NCI-H187 (cell line): ENCODE data around the gene EPHX1.

Experiments used
- DNase-seq, 2 experiments: peaks; one replicate each; lab custom pipeline; 2025; lab: John Stamatoyannopoulos, UW

EPHX1 gene

GRCh38 chr1:225861834-225862580 is 52.1 kb downstream of the EPHX1 start:
- DNase-seq, result no peak

- DNase-seq, result no peak
Measured at GRCh38 chr1:225862581-225862950, 52.6 kb downstream of the EPHX1 start.

- DNase-seq, result no peak
Measured at GRCh38 chr1:225863167-225863566, 53.2 kb downstream of the EPHX1 start.

DNA sequence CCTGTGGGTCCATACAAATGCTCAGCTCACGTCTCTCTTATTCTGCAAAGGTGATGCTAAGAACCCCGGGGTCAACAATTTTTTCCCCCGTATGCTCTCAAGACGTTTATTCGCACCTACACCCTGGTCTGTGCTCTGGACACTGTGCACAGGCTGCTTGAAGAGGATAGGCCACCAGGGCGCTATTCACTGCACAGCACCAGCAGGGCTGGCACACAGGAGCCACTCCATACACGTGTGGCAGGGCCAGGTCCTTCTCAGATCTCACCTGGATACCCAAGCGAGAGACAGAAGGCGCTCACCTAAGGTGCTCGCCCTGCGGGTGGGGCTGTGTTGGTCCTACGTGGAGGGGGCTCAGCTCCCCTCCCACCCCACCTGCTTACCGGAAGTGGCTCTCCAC is 55.6 kb downstream of the EPHX1 start:
- DNase-seq, result no peak

DNA sequence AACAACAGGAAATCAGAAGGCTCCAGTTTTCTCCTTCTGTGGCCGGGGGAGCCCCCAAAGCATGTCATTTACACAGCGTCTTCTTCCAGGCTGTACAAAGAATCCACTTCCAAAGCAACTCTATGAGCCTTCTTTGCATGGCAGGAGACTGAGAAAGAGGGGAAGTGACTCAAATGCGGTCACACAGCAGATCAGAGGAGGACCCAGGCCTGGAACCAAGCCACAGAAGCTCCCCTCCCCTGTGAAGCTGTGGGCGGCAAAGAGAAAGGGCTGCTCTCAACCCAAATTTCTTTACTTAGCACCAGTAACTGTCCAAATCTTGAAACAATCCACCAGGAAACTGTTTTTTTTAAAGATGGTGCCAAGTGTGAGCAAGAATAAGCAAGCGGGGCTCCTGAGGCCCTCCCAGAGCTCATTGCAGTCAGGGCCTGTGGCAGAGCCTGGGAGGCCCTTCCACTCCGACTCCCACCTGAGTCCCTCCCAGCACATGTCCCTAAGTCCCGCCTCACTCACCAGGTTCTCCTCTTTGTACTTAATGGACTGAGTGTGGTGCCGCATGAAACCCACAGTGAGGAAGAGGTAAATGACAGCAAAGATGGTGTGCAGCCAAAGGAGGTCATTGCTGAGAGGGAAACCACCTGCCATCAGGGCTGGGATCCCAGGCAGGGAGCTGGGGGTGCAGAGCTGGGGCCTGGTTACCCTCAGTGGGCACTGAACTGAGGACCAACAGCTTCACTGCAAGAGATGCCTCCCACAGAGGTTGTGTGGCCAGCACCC is 56.3 kb downstream of the EPHX1 start:
- no peak for DNase-seq

- no peak for DNase-seq
Measured at GRCh38 chr1:225866981-225867380, 57.1 kb downstream of the EPHX1 start.

GRCh38 chr1:225868631-225869330 is 58.9 kb downstream of the EPHX1 start:
- DNase-seq, result no peak

DNA sequence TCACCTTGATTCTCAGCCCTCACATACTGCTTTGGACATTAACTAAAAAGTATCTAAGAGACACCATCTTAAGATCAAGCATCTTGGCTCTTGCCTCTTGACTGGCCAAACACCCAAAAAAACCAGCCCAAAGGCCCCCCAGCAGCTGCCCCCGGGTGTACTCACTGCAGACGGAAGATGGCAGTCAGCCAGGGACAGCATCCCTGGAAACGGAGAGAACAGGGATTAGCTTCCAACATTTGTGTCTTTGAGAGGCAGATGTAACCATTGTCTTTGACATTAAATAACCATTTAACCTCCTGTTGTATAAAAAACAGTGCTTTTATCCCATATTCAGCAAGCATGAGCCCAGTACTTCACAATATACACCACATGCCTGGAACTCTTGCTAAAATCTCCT is 61.0 kb downstream of the EPHX1 start:
- no peak for DNase-seq

DNA sequence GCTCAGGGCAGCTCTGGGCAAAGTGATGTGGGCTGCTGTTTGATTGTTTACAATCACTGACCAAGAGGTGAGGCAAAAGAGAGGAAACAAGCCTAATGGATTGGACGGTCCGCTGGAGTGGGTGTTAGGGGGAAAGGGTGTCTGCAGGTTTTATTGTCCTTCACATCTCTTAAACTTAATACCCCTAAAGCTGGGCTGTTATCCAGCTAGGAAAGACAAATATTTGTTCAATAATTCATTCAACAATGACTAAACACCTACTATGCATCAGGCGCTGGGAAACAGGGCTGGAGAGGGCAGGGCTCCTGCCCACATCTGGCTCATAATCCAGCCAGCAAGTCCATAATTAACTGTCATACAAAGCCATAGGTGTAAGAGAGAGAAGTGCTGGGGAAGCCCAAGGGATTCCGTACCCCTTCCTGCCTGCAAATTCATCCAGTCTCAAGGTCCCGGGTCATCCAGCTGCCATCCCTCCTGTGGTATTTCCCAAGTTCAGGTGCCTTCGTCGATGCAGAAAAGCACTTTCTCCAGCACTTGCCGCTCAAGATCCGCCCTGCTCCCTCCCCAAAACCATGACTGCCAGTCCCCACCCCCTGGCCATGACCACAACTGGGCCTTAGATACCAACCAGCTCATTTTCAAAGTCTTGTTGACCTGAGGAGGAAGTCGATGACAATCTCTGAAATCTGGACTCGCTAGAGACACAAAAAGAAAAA is 61.6 kb downstream of the EPHX1 start:
- DNase-seq, result no peak

DNA sequence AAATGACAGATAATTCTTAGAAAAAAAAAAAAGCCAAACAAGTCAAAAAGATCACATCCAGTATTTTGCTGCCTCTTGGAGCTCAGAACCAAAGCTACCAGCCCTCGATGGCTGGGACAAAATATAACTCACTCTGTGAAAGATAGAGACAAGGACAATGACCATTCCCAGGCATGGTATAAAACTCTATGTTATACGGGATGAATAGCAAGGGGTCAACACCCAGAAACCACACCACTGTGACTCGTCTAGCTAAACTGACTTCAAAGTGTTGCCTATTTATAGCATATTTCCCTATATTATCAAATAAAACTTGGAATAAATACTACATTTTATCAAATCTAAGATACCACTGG is 62.1 kb downstream of the EPHX1 start:
- DNase-seq, result no peak

- DNase-seq, result no peak
Measured at GRCh38 chr1:225873281-225873850, 63.4 kb downstream of the EPHX1 start.

- no peak for DNase-seq
Measured at GRCh38 chr1:225874431-225874830, 64.5 kb downstream of the EPHX1 start.

- no peak for DNase-seq
Measured at GRCh38 chr1:225875044-225875815, 65.3 kb downstream of the EPHX1 start.

- no peak for DNase-seq
Measured at GRCh38 chr1:225876900-225877510, 67.1 kb downstream of the EPHX1 start.

DNA sequence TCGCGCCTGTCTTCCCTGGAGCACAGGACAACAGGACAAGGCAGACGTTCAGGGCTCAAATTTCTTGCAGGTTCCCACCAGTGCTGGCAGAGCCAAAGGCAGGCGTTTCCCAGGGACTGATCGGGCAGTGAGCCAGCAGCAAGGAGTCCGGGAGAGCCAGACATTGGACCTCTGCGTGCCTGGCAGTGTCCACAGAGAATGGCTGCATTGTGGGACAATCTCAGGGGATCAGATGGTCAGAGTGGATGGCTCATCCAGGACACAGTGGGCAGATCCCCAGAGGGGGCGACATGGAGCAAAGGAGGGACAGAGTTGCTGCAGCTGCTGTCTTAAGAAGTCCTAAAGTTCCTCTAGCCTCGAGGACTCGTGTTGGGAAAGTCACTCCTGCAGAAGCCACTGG is 67.7 kb downstream of the EPHX1 start:
- no peak for DNase-seq

DNA sequence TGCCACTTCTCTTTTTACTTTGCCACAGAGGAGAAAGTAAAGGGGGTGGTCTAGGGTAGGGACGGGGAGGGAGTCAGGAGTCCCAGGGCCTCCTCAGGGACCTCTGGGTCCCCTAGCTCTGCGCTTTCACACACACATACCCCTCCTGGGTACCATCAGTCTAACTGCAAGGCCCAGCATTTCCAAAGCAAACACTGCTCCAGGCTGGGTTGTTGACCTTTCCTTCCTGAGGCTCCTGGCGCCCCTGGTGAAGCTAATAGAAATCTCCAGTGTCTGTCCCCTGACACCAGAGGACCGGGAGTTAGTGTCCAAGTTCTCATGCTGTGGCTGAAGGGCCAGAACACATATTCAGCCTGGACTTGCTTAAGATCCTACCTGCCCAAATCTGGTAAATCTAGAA is 68.4 kb downstream of the EPHX1 start:
- no peak for DNase-seq

DNA sequence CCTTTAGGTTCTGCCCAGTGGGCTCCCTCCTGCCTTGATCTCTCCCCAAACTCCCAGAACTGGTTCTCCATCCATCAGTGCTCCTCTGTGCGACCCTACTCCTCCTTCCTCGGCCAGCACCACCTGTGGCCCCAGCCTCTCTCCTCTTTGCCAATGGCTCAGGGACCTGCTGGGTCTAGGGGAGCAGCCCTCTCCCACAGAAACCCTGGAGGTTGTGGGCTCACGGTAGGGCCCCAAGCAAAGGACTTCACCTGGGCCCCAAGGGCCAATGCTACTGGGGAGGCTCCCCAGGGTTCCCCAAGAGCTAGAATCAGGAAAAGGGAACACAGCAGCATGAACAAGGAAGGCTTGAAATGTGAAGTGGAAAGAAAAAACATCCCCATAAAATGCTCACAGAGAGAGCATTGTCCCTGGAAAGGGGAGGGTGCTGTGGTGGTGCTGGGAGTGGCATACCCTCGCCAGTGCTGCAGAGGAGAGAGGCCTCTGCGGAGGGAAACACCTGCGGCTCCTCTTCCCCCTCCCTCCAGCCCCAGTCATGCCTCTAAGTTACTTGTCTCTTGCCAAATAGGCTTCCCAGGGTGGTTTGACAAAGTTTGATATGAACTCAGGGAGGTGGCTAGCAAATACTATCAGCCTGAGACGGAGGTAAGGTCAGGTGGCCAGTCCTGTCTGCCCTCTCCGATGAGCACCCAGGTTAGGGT is 69.7 kb downstream of the EPHX1 start:
- DNase-seq, result no peak

DNA sequence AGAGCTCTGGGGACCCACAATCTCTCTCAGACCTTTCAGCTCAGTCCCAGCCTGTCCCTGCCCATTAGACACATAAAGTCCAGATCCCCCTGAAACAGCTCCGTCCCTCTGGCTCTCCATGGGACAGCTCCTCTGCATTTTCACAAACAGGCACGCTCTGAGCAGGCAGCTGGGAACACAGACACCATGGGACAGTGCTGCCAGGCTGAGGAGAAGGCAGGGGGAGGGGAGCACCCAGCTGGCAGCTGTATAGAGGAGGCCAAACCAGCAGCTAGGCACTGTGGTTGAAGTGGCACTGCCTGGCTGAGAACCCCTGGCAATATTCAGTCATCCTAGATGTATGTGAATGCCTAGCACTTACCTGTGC is 70.3 kb downstream of the EPHX1 start:
- no peak for DNase-seq

GRCh38 chr1:225880636-225881035 is 70.7 kb downstream of the EPHX1 start:
- no peak for DNase-seq
